ENCODE data around the gene TACR1.

DNA sequence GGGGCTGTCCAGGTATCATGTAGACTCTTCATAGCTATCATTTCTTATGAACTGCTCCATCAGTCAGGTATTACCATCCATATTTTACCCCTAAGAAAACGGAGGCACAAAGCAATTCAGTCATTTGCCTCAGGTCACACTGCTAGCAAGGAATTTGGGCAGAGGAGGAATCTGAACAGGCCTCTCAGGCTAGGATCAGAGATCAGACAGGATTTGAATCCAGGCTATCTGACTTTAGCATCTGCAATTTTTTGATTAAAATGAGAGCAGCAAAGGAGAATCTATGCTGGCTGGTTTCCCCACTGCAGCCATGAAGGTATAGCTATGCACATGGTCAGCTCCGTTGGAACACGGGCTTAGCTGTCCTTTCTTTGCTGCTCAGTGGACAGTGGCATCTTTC, 60.1 kb downstream of the TACR1 start:
- TF ChIP-seq, protein P1, sequence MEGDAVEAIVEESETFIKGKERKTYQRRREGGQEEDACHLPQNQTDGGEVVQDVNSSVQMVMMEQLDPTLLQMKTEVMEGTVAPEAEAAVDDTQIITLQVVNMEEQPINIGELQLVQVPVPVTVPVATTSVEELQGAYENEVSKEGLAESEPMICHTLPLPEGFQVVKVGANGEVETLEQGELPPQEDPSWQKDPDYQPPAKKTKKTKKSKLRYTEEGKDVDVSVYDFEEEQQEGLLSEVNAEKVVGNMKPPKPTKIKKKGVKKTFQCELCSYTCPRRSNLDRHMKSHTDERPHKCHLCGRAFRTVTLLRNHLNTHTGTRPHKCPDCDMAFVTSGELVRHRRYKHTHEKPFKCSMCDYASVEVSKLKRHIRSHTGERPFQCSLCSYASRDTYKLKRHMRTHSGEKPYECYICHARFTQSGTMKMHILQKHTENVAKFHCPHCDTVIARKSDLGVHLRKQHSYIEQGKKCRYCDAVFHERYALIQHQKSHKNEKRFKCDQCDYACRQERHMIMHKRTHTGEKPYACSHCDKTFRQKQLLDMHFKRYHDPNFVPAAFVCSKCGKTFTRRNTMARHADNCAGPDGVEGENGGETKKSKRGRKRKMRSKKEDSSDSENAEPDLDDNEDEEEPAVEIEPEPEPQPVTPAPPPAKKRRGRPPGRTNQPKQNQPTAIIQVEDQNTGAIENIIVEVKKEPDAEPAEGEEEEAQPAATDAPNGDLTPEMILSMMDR (IDR thresholded peaks at IDR 0.05; ENCODE audit: control extremely low read depth in 1 of 3, insufficient read depth in 1 of 3, low read depth in 1 of 3, low read length in 3 of 3): no peak
- TF ChIP-seq, protein P2, sequence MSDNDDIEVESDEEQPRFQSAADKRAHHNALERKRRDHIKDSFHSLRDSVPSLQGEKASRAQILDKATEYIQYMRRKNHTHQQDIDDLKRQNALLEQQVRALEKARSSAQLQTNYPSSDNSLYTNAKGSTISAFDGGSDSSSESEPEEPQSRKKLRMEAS (IDR thresholded peaks at IDR 0.05): no peak
- TF ChIP-seq EZH2 (IDR thresholded peaks at IDR 0.05; ENCODE audit: low read depth, low read length, severe bottlenecking): no peak

All from H1 (cell line).